ENCODE measurements around the gene MTCL1.
"Not testable (repeated sequence)": the region's sequence is repeated elsewhere in the genome, so short reads cannot be mapped to it uniquely, and the experiment has no call there.

The MTCL1 gene

DNA sequence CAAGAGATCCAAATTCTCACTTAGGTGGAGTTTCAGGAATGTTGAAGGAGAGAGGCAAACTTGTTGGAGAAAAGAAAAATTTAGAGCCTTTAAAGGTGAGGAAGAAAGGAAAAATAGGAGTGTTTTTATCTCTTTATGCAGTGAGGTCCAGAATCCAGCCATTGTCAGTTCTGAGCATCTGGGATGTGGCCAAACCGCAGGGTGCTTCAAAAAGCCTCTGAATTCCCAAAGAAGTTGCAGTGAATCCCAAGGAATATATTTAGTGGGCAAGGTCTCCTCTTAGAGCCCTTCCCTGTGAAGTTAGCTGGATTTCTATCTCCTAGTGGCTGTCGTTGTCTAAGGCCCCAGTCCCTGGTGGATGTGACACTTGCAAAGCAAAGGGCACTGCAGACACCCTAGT, 51.2 kb downstream of the MTCL1 start:
- H3K36me3 Mint-ChIP-seq (ENCODE audit: low read depth) = peaks cover 3% of the 10 kb centered on the region
- peaks cover 24% of the 10 kb centered on the region for H3K4me1 Mint-ChIP-seq

DNA sequence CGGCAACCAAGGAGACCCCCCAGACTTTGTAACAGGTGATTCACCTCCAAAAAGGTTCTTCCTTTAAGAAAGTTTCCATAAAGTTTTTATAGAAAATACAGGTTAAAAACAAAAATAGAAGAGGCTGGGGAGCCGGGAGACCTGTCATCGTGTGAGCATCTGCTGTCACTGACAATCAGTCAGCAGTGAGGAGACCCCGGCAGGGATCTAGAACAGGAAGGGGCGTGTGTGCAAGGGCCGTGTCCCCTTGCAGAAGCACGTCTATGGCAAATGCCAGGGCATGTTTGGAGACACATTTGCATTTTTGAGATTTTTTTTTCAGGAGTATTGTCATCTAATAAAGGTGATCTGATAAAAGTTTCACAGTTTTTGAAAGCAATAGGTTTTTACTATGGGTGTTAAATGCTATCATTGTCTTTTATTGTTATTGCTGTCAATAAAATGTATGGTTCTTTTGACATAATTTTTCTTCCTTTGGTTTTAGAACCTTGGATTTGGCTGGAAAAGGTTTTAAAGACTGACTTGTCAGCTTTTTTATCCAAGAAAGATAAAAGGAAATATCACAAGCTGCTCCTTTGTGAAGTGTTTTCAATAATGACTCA, 52.1 kb downstream of the MTCL1 start:
- DNase-seq (no peak), ATAC-seq (no peak)
- peaks cover 17% of the 10 kb centered on the region for H3K9me3 Mint-ChIP-seq
- no peak overlapping the region for H3K4me3 Mint-ChIP-seq
- H3K27ac Mint-ChIP-seq = no peak overlapping the region
- H3K27me3 Mint-ChIP-seq = peaks cover 2% of the 10 kb centered on the region
- peaks cover 24% of the 10 kb centered on the region for H3K4me1 Mint-ChIP-seq
- H3K36me3 Mint-ChIP-seq (ENCODE audit: low read depth) = peaks cover 6% of the 10 kb centered on the region

More for the DNA sequence above, 51.2 kb downstream of the MTCL1 start:
- Mint-ChIP-seq H3K9me3 (peaks cover 7% of the 10 kb centered on the region), H3K27me3 (peaks cover 2% of the 10 kb centered on the region), H3K4me3 (no peak overlapping the region), H3K27ac (no peak overlapping the region)
- ATAC-seq (no peak), DNase-seq (no peak)

DNA sequence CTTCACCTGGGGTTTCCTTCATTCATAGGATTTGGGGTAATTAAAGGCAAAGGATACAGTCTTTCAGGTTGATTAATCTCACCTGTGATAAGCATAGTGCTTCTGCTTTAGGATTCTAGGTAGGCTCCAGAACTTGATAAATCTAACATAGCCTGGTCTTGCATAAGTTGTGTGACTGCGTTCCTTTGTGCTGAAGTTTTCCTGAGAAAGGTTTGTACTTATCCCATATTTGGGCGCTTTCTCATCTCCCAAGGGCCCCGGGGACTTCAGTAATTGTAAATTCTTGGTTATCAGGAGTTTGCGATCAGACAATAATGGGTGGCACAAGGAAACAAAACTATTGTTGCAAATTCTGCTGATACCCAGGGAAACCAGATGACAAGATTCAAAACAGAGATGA, 53.1 kb downstream of the MTCL1 start:
- Mint-ChIP-seq H3K9me3 (peaks cover 20% of the 10 kb centered on the region), H3K27ac (no peak overlapping the region), H3K4me1 (peaks cover 24% of the 10 kb centered on the region), H3K27me3 (peaks cover 2% of the 10 kb centered on the region), H3K4me3 (no peak overlapping the region), H3K36me3 (ENCODE audit: low read depth) (peaks cover 6% of the 10 kb centered on the region)
- DNase-seq (no peak), ATAC-seq (no peak)

GRCh38 chr18:8760984-8761383, 55.6 kb downstream of the MTCL1 start:
- Mint-ChIP-seq H3K4me1 (peaks cover 8% of the 10 kb centered on the region), H3K4me3 (no peak overlapping the region), H3K9me3 (peaks cover 22% of the 10 kb centered on the region), H3K27ac (no peak overlapping the region), H3K36me3 (ENCODE audit: low read depth) (peaks cover 6% of the 10 kb centered on the region), H3K27me3 (no peaks in the 10 kb centered on the region)
- DNase-seq (no peak), ATAC-seq (no peak)

GRCh38 chr18:8761535-8761934, 56.2 kb downstream of the MTCL1 start:
- DNase-seq; H3K4me3 Mint-ChIP-seq; H3K36me3 Mint-ChIP-seq (ENCODE audit: low read depth); H3K27me3 Mint-ChIP-seq; ATAC-seq; H3K4me1 Mint-ChIP-seq; H3K27ac Mint-ChIP-seq: not testable (repeated sequence)
- H3K9me3 Mint-ChIP-seq = peaks cover 22% of the 10 kb centered on the region

GRCh38 chr18:8762968-8763367, 57.6 kb downstream of the MTCL1 start:
- H3K27ac Mint-ChIP-seq = no peak overlapping the region
- H3K27me3 Mint-ChIP-seq = no peaks in the 10 kb centered on the region
- no peak overlapping the region for H3K4me3 Mint-ChIP-seq
- DNase-seq (no peak), ATAC-seq (no peak)
- H3K36me3 Mint-ChIP-seq (ENCODE audit: low read depth) = peaks cover 6% of the 10 kb centered on the region
- H3K4me1 Mint-ChIP-seq = peaks cover 2% of the 10 kb centered on the region
- H3K9me3 Mint-ChIP-seq = peaks cover 22% of the 10 kb centered on the region

- Mint-ChIP-seq H3K27me3 (no peaks in the 10 kb centered on the region), H3K36me3 (ENCODE audit: low read depth) (peaks cover 6% of the 10 kb centered on the region), H3K4me1 (no peaks in the 10 kb centered on the region), H3K9me3 (peaks cover 22% of the 10 kb centered on the region), H3K27ac (no peak overlapping the region), H3K4me3 (no peak overlapping the region)
- no peak for ATAC-seq
- DNase-seq = no peak
Observed at GRCh38 chr18:8763611-8764010, 58.3 kb downstream of the MTCL1 start.

DNA sequence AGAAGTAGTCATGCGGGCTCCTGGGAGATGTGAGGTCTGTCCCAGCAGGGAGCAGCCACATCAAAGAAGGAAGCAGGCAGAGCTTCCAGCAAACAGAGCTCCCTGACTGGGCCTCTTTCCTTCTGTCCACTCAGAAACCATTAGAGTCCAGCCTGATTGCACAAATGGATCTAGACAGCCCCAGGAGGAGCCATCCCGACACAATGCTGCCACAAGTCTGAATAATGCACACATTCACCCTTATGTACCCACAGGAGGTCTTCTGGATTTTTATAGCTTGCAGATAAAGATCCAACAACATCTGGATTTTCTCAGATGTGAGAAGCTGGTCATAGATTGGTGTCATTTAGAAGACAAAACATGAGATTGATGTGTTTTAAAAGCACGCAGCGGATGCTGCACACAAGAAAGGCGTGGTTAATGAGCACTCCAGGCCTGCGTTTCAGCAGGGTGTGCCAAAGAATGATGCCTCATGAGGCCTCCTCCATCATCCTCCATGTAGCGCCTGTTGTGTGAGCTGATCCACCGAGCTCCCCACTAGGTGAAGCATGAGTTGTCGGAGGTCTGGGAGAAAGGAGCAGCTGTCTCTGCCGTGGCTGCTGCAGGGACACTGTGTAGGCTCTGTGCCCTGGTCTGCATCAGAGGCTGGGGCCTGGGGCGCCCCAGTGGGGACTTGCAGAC, 60.6 kb downstream of the MTCL1 start:
- DNase-seq = no peak
- no peaks in the 10 kb centered on the region for H3K27me3 Mint-ChIP-seq
- no peaks in the 10 kb centered on the region for H3K4me1 Mint-ChIP-seq
- H3K9me3 Mint-ChIP-seq = peaks cover 21% of the 10 kb centered on the region
- H3K27ac Mint-ChIP-seq = no peak overlapping the region
- no peak for ATAC-seq
- H3K36me3 Mint-ChIP-seq (ENCODE audit: low read depth) = peaks cover 6% of the 10 kb centered on the region
- H3K4me3 Mint-ChIP-seq = no peak overlapping the region

DNA sequence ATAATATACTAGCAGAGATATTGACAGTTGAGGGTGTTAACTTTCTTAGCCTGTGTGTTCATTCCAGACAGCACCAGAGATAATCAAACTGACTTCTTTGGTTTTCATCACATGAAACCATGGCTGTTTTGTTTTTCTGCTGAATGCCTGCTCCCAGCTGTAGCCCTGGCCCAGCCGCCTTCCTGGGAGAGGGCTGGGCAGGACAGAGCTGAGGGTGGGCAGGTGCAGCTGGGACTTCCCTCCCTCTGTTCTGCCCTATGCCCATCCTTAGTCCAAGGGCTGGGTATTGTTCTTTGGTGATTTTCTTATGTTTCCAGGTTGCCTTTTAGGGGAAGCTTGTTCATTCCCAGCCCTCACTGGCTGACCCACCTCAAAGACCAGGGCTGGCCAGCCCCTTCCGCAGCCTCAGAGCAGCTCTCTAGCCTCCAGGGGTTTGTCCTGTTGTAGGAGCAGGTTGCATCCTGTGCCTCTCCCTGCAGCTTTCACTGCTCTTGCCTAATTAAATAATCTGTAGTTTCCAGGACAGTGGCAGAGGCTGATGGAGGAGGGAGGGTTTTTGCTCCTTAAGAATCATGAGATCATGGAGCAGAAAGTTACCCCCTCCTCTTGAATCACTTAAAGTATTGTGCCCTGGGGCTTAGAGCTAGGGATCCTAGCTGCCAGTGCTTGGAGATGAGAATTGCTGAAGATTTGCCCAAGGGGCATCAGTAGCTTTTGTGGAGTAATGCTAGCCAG, 61.4 kb downstream of the MTCL1 start:
- ATAC-seq (no peak), DNase-seq (no peak)
- no peaks in the 10 kb centered on the region for H3K4me1 Mint-ChIP-seq
- no peak overlapping the region for H3K4me3 Mint-ChIP-seq
- H3K27me3 Mint-ChIP-seq = no peaks in the 10 kb centered on the region
- H3K27ac Mint-ChIP-seq = no peak overlapping the region
- peaks cover 3% of the 10 kb centered on the region for H3K36me3 Mint-ChIP-seq (ENCODE audit: low read depth)
- H3K9me3 Mint-ChIP-seq = peaks cover 13% of the 10 kb centered on the region

DNA sequence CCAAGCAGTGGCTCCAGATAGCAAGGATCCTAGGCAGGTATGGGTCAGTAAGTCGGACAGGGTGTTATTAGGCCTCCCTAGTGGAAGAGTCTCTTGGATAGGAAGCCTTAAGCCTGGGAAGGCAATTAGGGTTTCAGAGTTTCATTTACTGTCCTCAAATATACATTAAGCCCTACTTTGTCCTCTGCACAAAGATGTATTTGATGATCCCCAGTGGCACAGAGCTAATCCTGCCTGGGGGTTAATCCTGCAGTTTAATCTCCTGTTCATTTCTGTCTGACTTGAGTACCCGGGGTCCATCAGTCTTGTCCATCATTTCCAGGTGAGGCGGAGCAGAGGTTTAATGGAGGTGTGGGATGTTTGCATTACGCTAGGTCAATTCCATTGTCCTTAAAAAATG, 62.0 kb downstream of the MTCL1 start:
- peaks cover 7% of the 10 kb centered on the region for H3K9me3 Mint-ChIP-seq
- ATAC-seq = no peak
- no peaks in the 10 kb centered on the region for H3K27me3 Mint-ChIP-seq

DNA sequence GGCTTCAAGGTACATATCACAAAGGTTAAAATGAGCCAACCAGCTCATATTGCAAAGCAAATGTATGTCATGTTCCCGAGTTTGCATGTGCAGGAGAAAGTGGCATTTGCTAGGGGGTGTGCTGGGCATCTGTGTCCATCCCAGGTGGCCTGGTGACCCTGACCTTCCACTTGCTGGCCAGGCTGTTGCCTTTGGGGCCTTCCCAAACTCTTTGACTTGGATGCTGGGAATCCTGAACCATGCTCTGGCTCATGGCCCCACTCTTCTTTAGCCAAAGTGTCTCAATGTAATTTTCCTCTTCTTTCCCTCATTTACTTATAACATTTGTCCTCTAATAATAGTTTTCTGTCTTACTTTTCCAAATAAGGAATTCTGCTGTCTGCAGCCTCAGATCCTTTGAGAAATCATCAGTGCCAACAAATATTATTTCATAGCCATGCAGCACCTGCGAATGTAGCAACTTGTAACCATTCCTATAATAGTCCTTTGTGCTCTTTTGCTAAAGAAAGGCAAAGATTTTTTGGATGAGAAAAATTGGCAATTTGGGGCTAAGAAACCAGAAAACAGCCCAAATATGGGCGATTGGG, 64.2 kb downstream of the MTCL1 start:
- no peak for ATAC-seq
- no peak overlapping the region for H3K27ac Mint-ChIP-seq
- no peak overlapping the region for H3K4me3 Mint-ChIP-seq
- H3K36me3 Mint-ChIP-seq (ENCODE audit: low read depth) = no peaks in the 10 kb centered on the region
- no peaks in the 10 kb centered on the region for H3K27me3 Mint-ChIP-seq
- DNase-seq = no peak
- H3K9me3 Mint-ChIP-seq = no peaks in the 10 kb centered on the region
- H3K4me1 Mint-ChIP-seq = no peaks in the 10 kb centered on the region

More for the DNA sequence above, 62.0 kb downstream of the MTCL1 start:
- DNase-seq = no peak
- H3K36me3 Mint-ChIP-seq (ENCODE audit: low read depth) = no peaks in the 10 kb centered on the region
- no peak overlapping the region for H3K27ac Mint-ChIP-seq
- no peak overlapping the region for H3K4me3 Mint-ChIP-seq
- no peaks in the 10 kb centered on the region for H3K4me1 Mint-ChIP-seq

DNA sequence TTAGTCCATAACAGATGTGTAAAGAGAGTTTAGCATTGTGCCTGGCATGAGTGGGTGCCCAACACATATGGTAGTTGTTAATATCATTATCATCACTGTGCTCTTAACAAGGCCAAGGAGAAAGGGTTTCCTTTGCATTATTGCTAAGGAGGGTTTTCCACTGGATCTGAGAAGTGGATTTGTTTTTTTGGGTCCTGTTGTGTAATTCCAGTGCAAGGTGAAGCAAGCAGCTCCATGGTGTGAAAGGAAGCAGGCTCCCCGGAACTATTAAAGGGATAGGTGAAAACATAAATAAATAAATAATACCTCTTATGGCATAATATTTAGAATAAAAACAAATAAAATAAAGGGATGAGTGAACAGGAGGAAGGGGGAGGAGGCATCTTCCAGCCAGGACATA, 65.3 kb downstream of the MTCL1 start:
- no peak overlapping the region for H3K4me3 Mint-ChIP-seq
- H3K36me3 Mint-ChIP-seq (ENCODE audit: low read depth) = no peaks in the 10 kb centered on the region
- ATAC-seq = no peak
- H3K27me3 Mint-ChIP-seq = no peaks in the 10 kb centered on the region
- H3K27ac Mint-ChIP-seq = no peak overlapping the region
- H3K9me3 Mint-ChIP-seq = no peaks in the 10 kb centered on the region
- DNase-seq = no peak
- no peaks in the 10 kb centered on the region for H3K4me1 Mint-ChIP-seq

DNA sequence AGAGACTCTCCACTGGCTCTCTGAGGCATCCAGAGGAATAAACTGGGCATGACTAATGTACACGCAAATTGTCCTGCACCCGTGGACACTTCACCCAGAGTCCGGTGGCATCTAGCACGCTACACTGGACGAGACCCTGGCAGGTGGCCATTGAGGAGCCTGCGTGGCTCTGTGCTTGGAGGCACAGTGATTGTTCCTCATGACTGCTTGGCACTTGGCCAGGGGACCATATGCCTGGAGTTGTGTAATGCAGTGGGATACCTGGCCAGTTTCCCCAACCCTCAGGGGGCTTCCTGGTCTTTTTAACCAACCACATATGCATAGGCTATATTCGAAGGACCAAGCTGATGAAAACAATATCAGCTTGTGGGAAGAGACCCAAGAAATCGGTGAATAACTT, 66.6 kb downstream of the MTCL1 start:
- H3K36me3 Mint-ChIP-seq (ENCODE audit: low read depth) = no peaks in the 10 kb centered on the region
- ATAC-seq (no peak), DNase-seq (no peak)
- H3K27me3 Mint-ChIP-seq = no peaks in the 10 kb centered on the region
- no peak overlapping the region for H3K27ac Mint-ChIP-seq
- H3K4me1 Mint-ChIP-seq = no peaks in the 10 kb centered on the region
- no peak overlapping the region for H3K4me3 Mint-ChIP-seq
- H3K9me3 Mint-ChIP-seq = no peaks in the 10 kb centered on the region

DNA sequence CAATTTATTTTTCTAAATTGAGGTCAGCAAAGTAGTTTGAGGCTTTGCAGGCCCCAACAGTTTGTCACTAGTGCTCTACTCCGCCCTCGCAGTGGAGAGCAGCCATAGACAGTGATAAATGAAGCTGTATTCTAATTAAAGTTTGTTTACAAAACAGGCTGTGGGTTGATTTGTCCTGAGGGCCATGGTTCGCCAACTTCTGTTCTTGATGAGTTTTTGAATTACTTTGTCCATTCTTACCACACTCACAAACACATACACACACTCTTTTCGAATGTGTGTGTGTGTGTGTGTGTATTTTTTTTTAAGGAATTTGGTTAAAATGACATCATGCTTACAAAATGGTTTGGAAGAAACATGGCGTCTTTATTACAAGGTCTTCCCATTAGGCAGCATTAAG, 68.6 kb downstream of the MTCL1 start:
- no peaks in the 10 kb centered on the region for H3K4me1 Mint-ChIP-seq
- no peaks in the 10 kb centered on the region for H3K9me3 Mint-ChIP-seq
- ATAC-seq (no peak), DNase-seq (no peak)
- no peak overlapping the region for H3K27ac Mint-ChIP-seq
- no peaks in the 10 kb centered on the region for H3K36me3 Mint-ChIP-seq (ENCODE audit: low read depth)
- H3K4me3 Mint-ChIP-seq = no peak overlapping the region
- H3K27me3 Mint-ChIP-seq = no peaks in the 10 kb centered on the region

Data from activated naive CD8-positive, alpha-beta T cell treated with anti-CD3 and anti-CD28 coated beads, Interleukin-2, amount 50 U/mL, for 24 hours (primary cell).